GM19467 (cell line): ENCODE measurements around the gene MAPK12.

ENCODE experiments used
- ATAC-seq: cut with Tn5 transposase; IDR thresholded peaks from one replicate; pipeline ENCODE4 v1.9.1; 2021; ENCODE audit warnings: mild to moderate bottlenecking, moderate library complexity; ENCODE audit not compliant: unreplicated experiment

The MAPK12 gene

GRCh38 chr22:50269573-50269969, 8.1 kb upstream of the MAPK12 start:
- ATAC-seq = no peak

- ATAC-seq = no peak
These were observed 7.2 kb upstream of the MAPK12 start for GRCh38 chr22:50268655-50269113.

- no peak for ATAC-seq
These were observed 6.3 kb upstream of the MAPK12 start for GRCh38 chr22:50267591-50268390.

GRCh38 chr22:50266994-50267393, 5.5 kb upstream of the MAPK12 start:
- ATAC-seq = no peak

GRCh38 chr22:50264946-50265669, 3.6 kb upstream of the MAPK12 start:
- no peak for ATAC-seq

- ATAC-seq = no peak
These were observed 2.7 kb upstream of the MAPK12 start for GRCh38 chr22:50264104-50264745.

- ATAC-seq = no peak
These were observed 1.6 kb upstream of the MAPK12 start for GRCh38 chr22:50262973-50263617.

- no peak for ATAC-seq
These were observed 1.0 kb upstream of the MAPK12 start for GRCh38 chr22:50262460-50262911.

GRCh38 chr22:50260801-50261614, 475 bp downstream of the MAPK12 start:
- no peak for ATAC-seq

GRCh38 chr22:50260434-50260800, 1.1 kb downstream of the MAPK12 start:
- ATAC-seq = no peak

- no peak for ATAC-seq
These were observed 2.2 kb downstream of the MAPK12 start for GRCh38 chr22:50259302-50259701.

- no peak for ATAC-seq
These were observed 2.9 kb downstream of the MAPK12 start for GRCh38 chr22:50258361-50259292.

- ATAC-seq = no peak
These were observed 3.8 kb downstream of the MAPK12 start for GRCh38 chr22:50257451-50258360.

GRCh38 chr22:50257041-50257440, 4.4 kb downstream of the MAPK12 start:
- ATAC-seq = no peak

GRCh38 chr22:50256258-50256862, 5.1 kb downstream of the MAPK12 start:
- ATAC-seq = no peak

- no peak for ATAC-seq
These were observed 5.9 kb downstream of the MAPK12 start for GRCh38 chr22:50255607-50256006.

- ATAC-seq = no peak
These were observed 6.4 kb downstream of the MAPK12 start for GRCh38 chr22:50255099-50255498.

- no peak for ATAC-seq
These were observed 7.5 kb downstream of the MAPK12 start for GRCh38 chr22:50253941-50254340.
